ENCODE data around the gene TP53INP2.
"Not testable (repeated sequence)": the region's sequence is repeated elsewhere in the genome, so short reads cannot be mapped to it uniquely, and the experiment has no call there.

The TP53INP2 gene

GRCh38 chr20:34704177-34705007 lies at the start of gene TP53INP2:
TP53INP2 (plus strand) TSS chr20:34704344; CDS start chr20:34708740, 4,396 bp downstream.
- H3K4me3 ChIP-seq (ENCODE audit: low read length) = peak within 1 kb of the TSS; percentile 89
- TF ChIP-seq CTCF (conservative IDR thresholded peaks at IDR 0.05; ENCODE audit: low read depth, low read length) = no peak
- DNase-seq (ENCODE audit: low read depth) = peak; percentile 82

GRCh38 chr20:34658654-34659053 lies 45.5 kb upstream of the TP53INP2 start:
- not testable (repeated sequence) for H3K4me3 ChIP-seq (ENCODE audit: low read length); DNase-seq (ENCODE audit: low read depth)

GRCh38 chr20:34661811-34662210 lies 42.3 kb upstream of the TP53INP2 start:
- DNase-seq (ENCODE audit: low read depth); H3K4me3 ChIP-seq (ENCODE audit: low read length): not testable (repeated sequence)

- no peak for TF ChIP-seq CTCF (conservative IDR thresholded peaks at IDR 0.05; ENCODE audit: low read depth, low read length)
- DNase-seq (ENCODE audit: low read depth) = no peak
These were observed 40.8 kb upstream of the TP53INP2 start for GRCh38 chr20:34663213-34663943.

GRCh38 chr20:34664751-34665150 lies 39.4 kb upstream of the TP53INP2 start:
- not testable (repeated sequence) for DNase-seq (ENCODE audit: low read depth); H3K4me3 ChIP-seq (ENCODE audit: low read length)

More at GRCh38 chr20:34663213-34663943, 40.8 kb upstream of the TP53INP2 start:
- H3K4me3 ChIP-seq (ENCODE audit: low read length) = no peak overlapping the region

- no peak for TF ChIP-seq CTCF (conservative IDR thresholded peaks at IDR 0.05; ENCODE audit: low read depth, low read length)
- DNase-seq (ENCODE audit: low read depth) = no peak
These were observed 35.0 kb upstream of the TP53INP2 start for GRCh38 chr20:34669094-34669493.

GRCh38 chr20:34673412-34673811 lies 30.7 kb upstream of the TP53INP2 start:
- no peak overlapping the region for H3K4me3 ChIP-seq (ENCODE audit: low read length)
- no peak for TF ChIP-seq CTCF (conservative IDR thresholded peaks at IDR 0.05; ENCODE audit: low read depth, low read length)
- DNase-seq (ENCODE audit: low read depth) = no peak

More at GRCh38 chr20:34669094-34669493, 35.0 kb upstream of the TP53INP2 start:
- no peak overlapping the region for H3K4me3 ChIP-seq (ENCODE audit: low read length)

- H3K4me3 ChIP-seq (ENCODE audit: low read length) = no peak overlapping the region
- TF ChIP-seq CTCF (conservative IDR thresholded peaks at IDR 0.05; ENCODE audit: low read depth, low read length) = no peak
- DNase-seq (ENCODE audit: low read depth) = no peak
These were observed 28.6 kb upstream of the TP53INP2 start for GRCh38 chr20:34675561-34675960.
